K562 (cell line): ENCODE measurements around the gene SLC15A3. TPM values are rescaled to one million over a fixed set of nuclear protein-coding genes. Genes with fewer than 3 reads are reported as not detected.
A peak's percentile ranks its signal among the peaks of the same experiment; 100 is the strongest.

Experiments
- CHD1 ChIP-seq: fragments of 200-600 bp; sonication (generic); IDR thresholded peaks from one replicate; pipeline ENCODE4 v1.6.1; 2012; ENCODE audit warnings: mild to moderate bottlenecking, moderate library complexity, low read length, inconsistent platforms
- CHD2 ChIP-seq: IDR thresholded peaks from 2 replicates; pipeline ENCODE4 v1.6.1; 2011; ENCODE audit warnings: low read depth, low read length
- CLOCK ChIP-seq: fragments of 250-450 bp; sonication (Bioruptor Pico); IDR thresholded peaks from 2 replicates; pipeline ENCODE4 v1.4.0; 2020; ENCODE audit warnings: mild to moderate bottlenecking, moderate library complexity, borderline replicate concordance
- JUND ChIP-seq, 2 experiments: IDR thresholded peaks; 2 replicates in 1 of 2; 3 replicates in 1 of 2; pipeline ENCODE4 v1.6.1; 2011; ENCODE audit warnings: borderline replicate concordance in 2 of 2, low read depth in 2 of 2, low read length in 2 of 2, improper control_type of control experiment in 1 of 2, missing biosample characterization in 1 of 2, missing genetic modification characterization in 1 of 2, missing genetic modification reagents in 1 of 2
- MAZ ChIP-seq, 2 experiments: fragments of 450-650 bp in 1 of 2; sonication (generic) in 1 of 2; formaldehyde crosslinking; IDR thresholded peaks in 1 of 2; conservative IDR thresholded peaks in 1 of 2; 2 replicates each; pipeline versions ENCODE4 v1.4.0 to v1.5.0; 2020; ENCODE audit warnings: mild to moderate bottlenecking in 1 of 2, missing genetic modification reagents in 1 of 2
- NFRKB ChIP-seq: fragments of 450-650 bp; IDR thresholded peaks from 2 replicates; pipeline ENCODE4 v1.6.1; 2016; ENCODE audit warnings: low read depth
- NFYB ChIP-seq: IDR thresholded peaks from 2 replicates; pipeline ENCODE4 v1.6.1; 2011; ENCODE audit warnings: mild to moderate bottlenecking, moderate library complexity; ENCODE audit not compliant: insufficient read length; ENCODE audit errors: extremely low read depth
- NR1H2 ChIP-seq: sonication (generic); formaldehyde crosslinking; IDR thresholded peaks from 2 replicates; pipeline ENCODE4 v1.4.0; 2020; ENCODE audit warnings: mild to moderate bottlenecking, missing genetic modification reagents
- NR3C1 ChIP-seq: sonication (generic); formaldehyde crosslinking; IDR thresholded peaks from 2 replicates; pipeline ENCODE4 v1.8.1; 2022; ENCODE audit warnings: missing genetic modification reagents
- RAD51 ChIP-seq: fragments of 450-650 bp; IDR thresholded peaks from 2 replicates; pipeline ENCODE4 v1.7.1; 2016; ENCODE audit warnings: low read depth, mild to moderate bottlenecking, borderline replicate concordance
- XRCC5 ChIP-seq: fragments of 200-400 bp; formaldehyde crosslinking; IDR thresholded peaks from 2 replicates; pipeline ENCODE4 v1.6.1; 2017; ENCODE audit warnings: low read depth, mild to moderate bottlenecking, low read length
- ZNF316 ChIP-seq: fragments of 450-650 bp; IDR thresholded peaks from 2 replicates; pipeline ENCODE4 v1.6.1; 2016
- polyA plus RNA-seq, 8 experiments: library from polyadenylated mRNA; depleted of rRNA in 4 of 8; stranded (reverse) in 5 of 8; unstranded in 3 of 8; fragments of >200 nt; fragmentation: Nextera tagmentation in 2 of 8; fragmentation: Illumina TruSeq in 1 of 8; extraction: Ambion mirVana in 2 of 8; extraction: Trizol in 1 of 8; gene quantifications; 2 replicates each; pipeline versions ENCODE4 v1.2.1 to v1.2.3, GENCODE V29; 2011 to 2014; ENCODE audit warnings: inconsistent platforms in 1 of 8, missing spikeins in 1 of 8
- total RNA-seq, 7 experiments: library from RNA; depleted of rRNA in 6 of 7; stranded (reverse); fragments of >200 nt in 6 of 7; fragmentation: Illumina TruSeq in 2 of 7; extraction: Trizol in 2 of 7; gene quantifications; 2 replicates each; pipeline versions ENCODE4 v1.2.1 to v1.2.3, GENCODE V29; 2011 to 2021; ENCODE audit warnings: low replicate concordance in 1 of 7
- TF ChIP-seq, protein P1 (sequence below): fragments of 250-450 bp; sonication (Bioruptor Pico); IDR thresholded peaks from 2 replicates; pipeline ENCODE4 v1.5.0; 2021
- TF ChIP-seq, protein P2 (sequence below), 2 experiments: fragments of 450-650 bp; IDR thresholded peaks; 2 replicates each; pipeline ENCODE4 v1.6.1; 2016

SLC15A3 gene
- total and polyA plus RNA-seq, 9 of the 15 experiments (the other 6 are each of a cell fraction or from before 2014, with no cell fraction given): 0.07 to 0.27 TPM; not detected in 7

DNA sequence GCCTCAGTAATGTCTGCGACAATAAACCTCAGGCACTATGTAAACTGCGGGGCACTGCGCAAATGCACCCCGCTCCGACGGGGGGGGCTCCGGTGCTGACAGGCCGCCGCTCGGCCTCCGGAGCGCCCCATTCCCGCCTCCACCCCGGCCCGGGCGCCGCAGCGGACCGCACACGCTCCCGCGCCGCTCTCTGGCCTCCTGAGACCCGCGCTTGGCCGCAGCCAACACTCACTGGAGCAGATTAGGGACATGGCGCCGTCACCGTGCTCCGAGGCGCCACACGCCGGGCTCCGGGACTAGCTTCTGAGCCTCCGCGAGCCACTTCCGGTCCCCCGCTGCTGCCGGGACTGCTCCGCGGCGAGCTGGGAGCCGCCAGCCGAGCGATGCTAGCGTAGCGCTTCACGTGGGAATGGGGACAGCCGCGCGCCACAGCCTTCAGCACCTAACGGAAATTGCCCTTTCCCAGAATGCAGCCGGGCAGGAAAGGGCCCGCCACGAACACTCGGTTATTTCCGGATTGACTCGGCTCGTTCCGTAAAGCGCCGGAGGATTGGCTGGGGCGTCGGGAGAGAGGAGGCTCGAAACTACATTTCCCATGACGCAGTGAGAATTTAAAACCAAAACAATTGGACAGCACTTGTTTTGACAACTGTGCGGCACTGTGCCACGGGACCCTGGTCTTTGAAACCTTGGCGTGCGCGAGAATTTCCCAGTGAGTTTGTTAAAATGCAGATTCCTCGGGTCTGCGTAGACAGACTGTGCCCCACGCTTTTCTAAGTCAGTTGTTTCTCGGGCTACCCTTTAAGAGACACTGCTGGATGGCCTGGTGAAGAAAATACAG, 45.6 kb downstream of the SLC15A3 start, which contains the start of gene PRPF19 (continued):
- peak; percentile 92; the same call in 1 of the 2 replicates for TF ChIP-seq NR3C1
- 0 out of 2 replicates have a peak, but pooled peaks have one; percentile 34 for TF ChIP-seq RAD51
- TF ChIP-seq JUND (IDR thresholded peaks at IDR 0.05; ENCODE audit: borderline replicate concordance, low read depth, low read length): 0 out of 2 replicates have a peak, but pooled peaks have one; percentile 41
- TF ChIP-seq JUND (tag; IDR thresholded peaks at IDR 0.05; ENCODE audit: borderline replicate concordance, low read depth, low read length): no peak
- TF ChIP-seq NFRKB: no peak
- TF ChIP-seq NR1H2 (CRISPR knock-in tag): 0 out of 2 replicates have a peak, but pooled peaks have one; percentile 37
- TF ChIP-seq CHD2: peak; percentile 64; the same call in 1 of the 2 replicates
- peak; percentile 63 for TF ChIP-seq CHD1
- TF ChIP-seq CLOCK (CRISPR knock-in tag): no peak
- TF ChIP-seq, protein P1, sequence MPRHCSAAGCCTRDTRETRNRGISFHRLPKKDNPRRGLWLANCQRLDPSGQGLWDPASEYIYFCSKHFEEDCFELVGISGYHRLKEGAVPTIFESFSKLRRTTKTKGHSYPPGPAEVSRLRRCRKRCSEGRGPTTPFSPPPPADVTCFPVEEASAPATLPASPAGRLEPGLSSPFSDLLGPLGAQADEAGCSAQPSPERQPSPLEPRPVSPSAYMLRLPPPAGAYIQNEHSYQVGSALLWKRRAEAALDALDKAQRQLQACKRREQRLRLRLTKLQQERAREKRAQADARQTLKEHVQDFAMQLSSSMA: 0 out of 2 replicates have a peak, but pooled peaks have one; percentile 70
- TF ChIP-seq NFYB: peak; percentile 5
- peak; percentile 65 to 66; a peak in 2 of 4 replicates for TF ChIP-seq MAZ (CRISPR knock-in tag; conservative IDR thresholded peaks at IDR 0.05 in 1 of 2, IDR thresholded peaks at IDR 0.05 in 1 of 2)
- no peak for TF ChIP-seq ZNF316
- TF ChIP-seq XRCC5: 0 out of 2 replicates have a peak, but pooled peaks have one; percentile 59
- TF ChIP-seq, protein P2, sequence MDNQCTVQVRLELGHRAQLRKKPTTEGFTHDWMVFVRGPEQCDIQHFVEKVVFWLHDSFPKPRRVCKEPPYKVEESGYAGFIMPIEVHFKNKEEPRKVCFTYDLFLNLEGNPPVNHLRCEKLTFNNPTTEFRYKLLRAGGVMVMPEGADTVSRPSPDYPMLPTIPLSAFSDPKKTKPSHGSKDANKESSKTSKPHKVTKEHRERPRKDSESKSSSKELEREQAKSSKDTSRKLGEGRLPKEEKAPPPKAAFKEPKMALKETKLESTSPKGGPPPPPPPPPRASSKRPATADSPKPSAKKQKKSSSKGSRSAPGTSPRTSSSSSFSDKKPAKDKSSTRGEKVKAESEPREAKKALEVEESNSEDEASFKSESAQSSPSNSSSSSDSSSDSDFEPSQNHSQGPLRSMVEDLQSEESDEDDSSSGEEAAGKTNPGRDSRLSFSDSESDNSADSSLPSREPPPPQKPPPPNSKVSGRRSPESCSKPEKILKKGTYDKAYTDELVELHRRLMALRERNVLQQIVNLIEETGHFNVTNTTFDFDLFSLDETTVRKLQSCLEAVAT (IDR thresholded peaks at IDR 0.05): no peak
